ENCODE results near the gene UNC93A. TPM values are rescaled to one million over a fixed set of nuclear protein-coding genes. Genes with fewer than 3 reads are reported as not detected.

The UNC93A gene
- polyA plus RNA-seq, 1 donor from 2014 or later, result not detected

DNA sequence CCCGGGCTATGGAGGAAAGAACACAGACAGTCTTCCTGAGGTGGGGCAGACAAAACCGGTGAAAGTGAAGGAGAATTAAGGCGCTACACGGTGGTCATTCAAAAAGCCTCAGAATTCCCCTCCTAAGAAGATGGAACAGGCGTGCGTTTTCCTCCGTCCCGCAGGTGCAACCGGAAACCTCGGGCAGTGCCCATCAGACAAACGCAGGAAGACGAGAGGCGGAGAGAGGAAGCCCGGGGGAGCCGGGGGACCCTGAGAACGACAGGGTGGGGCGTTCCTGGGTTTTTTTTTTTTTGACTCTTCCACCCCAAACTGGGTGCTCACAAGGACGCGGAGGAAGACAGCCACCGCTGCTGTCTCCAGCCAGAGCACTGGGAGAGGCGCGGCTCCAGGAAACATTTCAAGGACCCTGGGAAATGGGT, 59.2 kb downstream of the UNC93A start:
- H3K79me2 ChIP-seq (replicated peaks; ENCODE audit: insufficient read depth, low read length), result no peaks in the 10 kb centered on the region
- H3K9ac ChIP-seq (ENCODE audit: low read length), result peak overlapping the region; percentile 46
- no peak overlapping the region for H3K27ac ChIP-seq (ENCODE audit: low read length)
- TF ChIP-seq POLR2AphosphoS5 (IDR thresholded peaks at IDR 0.05) (no peak), CTCF (IDR thresholded peaks at IDR 0.05; ENCODE audit: poor library complexity, severe bottlenecking) (no peak), EP300 (conservative IDR thresholded peaks at IDR 0.05; ENCODE audit: poor library complexity, severe bottlenecking) (no peak), MXI1 (conservative IDR thresholded peaks at IDR 0.05; ENCODE audit: poor library complexity, severe bottlenecking) (no peak), SMC3 (conservative IDR thresholded peaks at IDR 0.05; ENCODE audit: poor library complexity) (no peak), TAF1 (IDR thresholded peaks at IDR 0.05; ENCODE audit: low read depth) (no peak)
- H3K9me2 ChIP-seq (ENCODE audit: insufficient read depth, low read length), result no peaks in the 10 kb centered on the region
- H2AFZ ChIP-seq (ENCODE audit: low read depth, low read length), result no peak overlapping the region
- no peaks in the 10 kb centered on the region for H3K36me3 ChIP-seq (ENCODE audit: insufficient read depth, low read length)
- H4K20me1 ChIP-seq (ENCODE audit: insufficient read depth), result no peaks in the 10 kb centered on the region
- H3F3A ChIP-seq (ENCODE audit: insufficient read depth, low read length, poor library complexity, severe bottlenecking), result no peaks in the 10 kb centered on the region
- H3K4me2 ChIP-seq (ENCODE audit: low read length), result no peak overlapping the region
- no peaks in the 10 kb centered on the region for H3K27me3 ChIP-seq (ENCODE audit: insufficient read depth, low read depth, low read length)
- peaks cover 5% of the 10 kb centered on the region for H3K9me3 ChIP-seq (ENCODE audit: low read length)
- no peak overlapping the region for H3K4me3 ChIP-seq (ENCODE audit: low read length)

- H3K9ac ChIP-seq (ENCODE audit: low read length), result peak overlapping the region; percentile 46
- H3K27me3 ChIP-seq (ENCODE audit: insufficient read depth, low read depth, low read length), result no peaks in the 10 kb centered on the region
- H3K27ac ChIP-seq (ENCODE audit: low read length), result no peak overlapping the region
- peak overlapping the region; percentile 61 for H3K4me3 ChIP-seq (ENCODE audit: low read length)
- H3K4me2 ChIP-seq (ENCODE audit: low read length), result peak overlapping the region; percentile 25
- H4K20me1 ChIP-seq (ENCODE audit: insufficient read depth), result no peaks in the 10 kb centered on the region
- H3F3A ChIP-seq (ENCODE audit: insufficient read depth, low read length, poor library complexity, severe bottlenecking), result no peaks in the 10 kb centered on the region
- H3K9me3 ChIP-seq (ENCODE audit: low read length), result peaks cover 5% of the 10 kb centered on the region
- H3K79me2 ChIP-seq (replicated peaks; ENCODE audit: insufficient read depth, low read length), result no peaks in the 10 kb centered on the region
- H2AFZ ChIP-seq (ENCODE audit: low read depth, low read length), result peak overlapping the region; percentile 40
- peak; percentile 70 for TF ChIP-seq CTCF (IDR thresholded peaks at IDR 0.05; ENCODE audit: poor library complexity, severe bottlenecking)
- peak; percentile 53 for TF ChIP-seq SMC3 (conservative IDR thresholded peaks at IDR 0.05; ENCODE audit: poor library complexity)
- TF ChIP-seq RAD21 (conservative IDR thresholded peaks at IDR 0.05), result peak; percentile 52
- TF ChIP-seq POLR2AphosphoS5 (IDR thresholded peaks at IDR 0.05), result no peak
- H3K36me3 ChIP-seq (ENCODE audit: insufficient read depth, low read length), result no peaks in the 10 kb centered on the region
- H3K9me2 ChIP-seq (ENCODE audit: insufficient read depth, low read length), result no peaks in the 10 kb centered on the region
Measured at GRCh38 chr6:167350731-167351655, 59.9 kb downstream of the UNC93A start.

Data from neural cell (in vitro differentiated cells).